Keratinocyte (primary cell): ENCODE data around the gene RMC1. TPM values are rescaled to one million over a fixed set of nuclear protein-coding genes. Genes with fewer than 3 reads are reported as not detected.

Source experiments
- DNase-seq: peaks from one replicate; pipeline ENCODE4 v3.0.0-alpha.2; 2011; ENCODE audit warnings: low read depth, missing footprints, low spot score
- FAIRE-seq: peaks from 2 replicates; lab custom pipeline; 2011; peaks lifted over from hg19 to GRCh38; lab: Jason Lieb, UNC
- H2AFZ ChIP-seq: 2 replicates; pipeline ENCODE4 v1.6.0; 2012; ENCODE audit warnings: low read length, control low read depth, inconsistent platforms; ENCODE audit not compliant: control insufficient read depth
- H3K27ac ChIP-seq: 2 replicates; pipeline ENCODE4 v1.5.1; 2011; ENCODE audit warnings: low read length; ENCODE audit not compliant: control insufficient read depth, insufficient read depth
- H3K27me3 ChIP-seq: 3 replicates; pipeline ENCODE4 v1.6.0; 2011; ENCODE audit warnings: low read length; ENCODE audit not compliant: control insufficient read depth, insufficient read depth; ENCODE audit errors: extremely low read depth
- H3K36me3 ChIP-seq, 2 experiments: 2 replicates in 1 of 2; 3 replicates in 1 of 2; pipeline ENCODE4 v1.5.1; 2011; ENCODE audit warnings: low read length in 2 of 2, mild to moderate bottlenecking in 1 of 2; ENCODE audit not compliant: control insufficient read depth in 2 of 2, insufficient read depth in 2 of 2; ENCODE audit errors: extremely low read depth in 1 of 2
- H3K4me1 ChIP-seq: 3 replicates; pipeline ENCODE4 v1.5.1; 2011; ENCODE audit warnings: low read length; ENCODE audit not compliant: control insufficient read depth, insufficient read depth; ENCODE audit errors: extremely low read depth
- H3K4me2 ChIP-seq: 3 replicates; pipeline ENCODE4 v1.6.0; 2011; ENCODE audit warnings: low read depth, low read length; ENCODE audit not compliant: control insufficient read depth, insufficient read depth; ENCODE audit errors: extremely low read depth
- H3K4me3 ChIP-seq, 3 experiments: fragments of 200-600 bp in 1 of 3; sonication (generic) in 1 of 3; 2 replicates in 2 of 3; 3 replicates in 1 of 3; pipeline ENCODE4 v1.5.1; 2011 to 2016; ENCODE audit warnings: low read length in 3 of 3, mild to moderate bottlenecking in 3 of 3, control low read depth in 2 of 3, inconsistent platforms in 1 of 3, low read depth in 1 of 3, mixed read lengths in 1 of 3, mixed run types in 1 of 3, moderate library complexity in 1 of 3; ENCODE audit not compliant: control insufficient read depth in 2 of 3, insufficient read depth in 2 of 3; ENCODE audit errors: extremely low read depth in 1 of 3
- H3K79me2 ChIP-seq: 2 replicates; pipeline ENCODE4 v1.6.0; 2012; ENCODE audit warnings: low read length; ENCODE audit not compliant: control insufficient read depth, insufficient read depth
- H3K9ac ChIP-seq: 3 replicates; pipeline ENCODE4 v1.6.0; 2011; ENCODE audit warnings: low read length; ENCODE audit not compliant: control insufficient read depth, insufficient read depth; ENCODE audit errors: extremely low read depth
- H3K9me1 ChIP-seq: 3 replicates; pipeline ENCODE4 v1.6.0; 2011; ENCODE audit warnings: low read length; ENCODE audit not compliant: control insufficient read depth, insufficient read depth; ENCODE audit errors: extremely low read depth
- H3K9me3 ChIP-seq: 2 replicates; pipeline ENCODE4 v1.5.1; 2012; ENCODE audit warnings: low read depth, low read length; ENCODE audit not compliant: control insufficient read depth
- H4K20me1 ChIP-seq: 3 replicates; pipeline ENCODE4 v1.6.0; 2011; ENCODE audit warnings: low read length; ENCODE audit not compliant: control insufficient read depth, insufficient read depth; ENCODE audit errors: extremely low read depth
- EZH2 ChIP-seq: IDR thresholded peaks from one replicate; pipeline ENCODE4 v1.6.1; 2012; ENCODE audit warnings: inconsistent platforms, mild to moderate bottlenecking, low read length, moderate library complexity
- dilution Hi-C: fragments of 300-500 bp; cut with MboI; formaldehyde crosslinking; loops from one replicate; pipeline ENCODE4 v1.7.0; 2020; ENCODE audit warnings: low sequenced_read_pairs; ENCODE audit not compliant: extremely low pct_ligation_motif_present
- polyA plus RNA-seq, 5 experiments: library from polyadenylated mRNA; depleted of rRNA in 3 of 5; stranded (reverse) in 3 of 5; stranded (forward) in 1 of 5; unstranded in 1 of 5; fragments of >200 nt; gene quantifications; 1 replicate in 1 of 5; 2 replicates in 3 of 5; 3 replicates in 1 of 5; pipeline versions ENCODE4 v1.2.1 to v1.2.3, GENCODE V29; 2011 to 2012; ENCODE audit warnings: missing spikeins in 2 of 5, low read depth in 1 of 5, low replicate concordance in 1 of 5
- TF ChIP-seq, protein P1 (sequence below), 3 experiments: IDR thresholded peaks in 1 of 3; conservative IDR thresholded peaks in 1 of 3; optimal IDR thresholded peaks in 1 of 3; 2 replicates in 2 of 3; 3 replicates in 1 of 3; pipeline versions ENCODE3 to v1.5.1; 2011; ENCODE audit warnings: low read length in 3 of 3, mild to moderate bottlenecking in 3 of 3, moderate library complexity in 2 of 3, control low read depth in 1 of 3, inconsistent platforms in 1 of 3; ENCODE audit not compliant: insufficient read depth in 2 of 3; ENCODE audit errors: extremely low read depth in 1 of 3

Gene RMC1
- polyA plus RNA-seq, 1 donor (not counting 4 experiments of a cell fraction or from before 2014, with no cell fraction given): 26.4 TPM

DNA sequence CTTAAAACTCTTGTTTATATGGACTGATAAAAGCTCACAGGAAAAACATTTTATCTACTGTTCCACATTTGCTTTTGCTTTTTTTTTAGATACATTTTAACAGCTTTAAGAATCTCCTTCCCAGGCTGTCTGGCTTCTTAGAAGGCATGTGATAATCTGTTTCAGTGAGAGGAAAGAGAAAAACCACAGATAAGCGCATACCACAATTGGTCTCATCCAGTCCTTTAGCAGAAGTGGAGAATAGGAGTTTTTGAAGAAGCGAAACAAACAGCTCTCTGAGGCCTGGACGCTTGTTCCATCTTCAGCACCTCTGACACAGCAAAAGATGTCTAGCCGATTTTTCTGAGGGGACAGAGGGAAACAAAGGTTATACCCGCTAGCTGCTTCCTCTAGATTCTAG is 37.6 kb downstream of the RMC1 start:
- Histone ChIP-seq H3K36me3 (peaks cover 66 to 87% of the 10 kb centered on the region in 2 experiments), H3K27ac (no peak overlapping the region), H2AFZ (no peak overlapping the region), H3K4me3 (no peak overlapping the region), H3K4me1 (no peaks in the 10 kb centered on the region), H3K9me3 (no peaks in the 10 kb centered on the region), H3K9ac (no peak overlapping the region), H3K27me3 (no peaks in the 10 kb centered on the region), H3K9me1 (no peaks in the 10 kb centered on the region), H3K4me2 (no peak overlapping the region), H4K20me1 (no peaks in the 10 kb centered on the region), H3K79me2 (no peaks in the 10 kb centered on the region)
- FAIRE-seq (no peak), DNase-seq (no peak)
- TF ChIP-seq EZH2: no peak
- TF ChIP-seq, protein P1, sequence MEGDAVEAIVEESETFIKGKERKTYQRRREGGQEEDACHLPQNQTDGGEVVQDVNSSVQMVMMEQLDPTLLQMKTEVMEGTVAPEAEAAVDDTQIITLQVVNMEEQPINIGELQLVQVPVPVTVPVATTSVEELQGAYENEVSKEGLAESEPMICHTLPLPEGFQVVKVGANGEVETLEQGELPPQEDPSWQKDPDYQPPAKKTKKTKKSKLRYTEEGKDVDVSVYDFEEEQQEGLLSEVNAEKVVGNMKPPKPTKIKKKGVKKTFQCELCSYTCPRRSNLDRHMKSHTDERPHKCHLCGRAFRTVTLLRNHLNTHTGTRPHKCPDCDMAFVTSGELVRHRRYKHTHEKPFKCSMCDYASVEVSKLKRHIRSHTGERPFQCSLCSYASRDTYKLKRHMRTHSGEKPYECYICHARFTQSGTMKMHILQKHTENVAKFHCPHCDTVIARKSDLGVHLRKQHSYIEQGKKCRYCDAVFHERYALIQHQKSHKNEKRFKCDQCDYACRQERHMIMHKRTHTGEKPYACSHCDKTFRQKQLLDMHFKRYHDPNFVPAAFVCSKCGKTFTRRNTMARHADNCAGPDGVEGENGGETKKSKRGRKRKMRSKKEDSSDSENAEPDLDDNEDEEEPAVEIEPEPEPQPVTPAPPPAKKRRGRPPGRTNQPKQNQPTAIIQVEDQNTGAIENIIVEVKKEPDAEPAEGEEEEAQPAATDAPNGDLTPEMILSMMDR (optimal IDR thresholded peaks at IDR 0.05 in 1 of 3, IDR thresholded peaks at IDR 0.05 in 1 of 3, conservative IDR thresholded peaks at IDR 0.05 in 1 of 3; ENCODE audit: extremely low read depth in 1 of 3, insufficient read depth in 2 of 3, low read length in 3 of 3): no peak
- dilution Hi-C loops: no loop called here

DNA sequence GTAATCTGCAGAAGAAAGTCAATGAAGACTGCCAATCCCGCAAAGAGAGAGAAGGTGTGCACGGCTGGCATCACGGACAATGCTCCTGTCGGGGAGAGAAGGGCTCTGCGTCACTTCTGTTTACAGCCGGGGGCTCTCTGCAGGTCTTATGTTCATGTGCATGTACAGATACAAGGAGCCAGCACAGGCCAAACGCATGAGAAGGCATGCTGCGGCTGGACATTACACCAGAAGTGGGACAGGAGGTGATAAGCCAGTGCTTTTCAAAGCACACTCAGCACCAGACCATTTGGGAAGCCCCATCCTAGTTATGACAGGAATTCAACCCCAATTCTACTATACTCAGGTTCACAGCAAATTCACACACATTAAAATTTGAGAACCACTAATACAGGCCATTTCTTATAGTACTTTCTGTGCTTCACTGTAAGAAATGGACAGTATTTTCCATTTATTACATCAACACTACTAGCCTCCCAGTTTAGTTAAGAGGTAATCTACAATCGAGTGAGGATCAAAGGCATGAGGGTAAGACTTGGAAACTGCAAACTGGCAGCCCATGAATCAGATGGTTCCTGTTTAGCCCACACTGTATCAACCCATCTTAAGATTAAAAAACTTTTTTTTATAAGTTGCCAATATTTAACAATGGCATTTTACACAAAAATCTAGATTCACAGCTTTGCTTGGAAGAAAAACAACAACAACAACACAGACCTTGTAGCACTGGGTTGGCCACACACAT is 38.2 kb downstream of the RMC1 start:
- H3K9ac ChIP-seq: no peak overlapping the region
- no peaks in the 10 kb centered on the region for H3K9me3 ChIP-seq
- no peak overlapping the region for H3K4me2 ChIP-seq
- no peak overlapping the region for H2AFZ ChIP-seq
- TF ChIP-seq EZH2: no peak
- TF ChIP-seq, protein P1 (optimal IDR thresholded peaks at IDR 0.05 in 1 of 3, IDR thresholded peaks at IDR 0.05 in 1 of 3, conservative IDR thresholded peaks at IDR 0.05 in 1 of 3; ENCODE audit: extremely low read depth in 1 of 3, insufficient read depth in 2 of 3, low read length in 3 of 3): no peak
- peaks cover 3% of the 10 kb centered on the region for H3K4me1 ChIP-seq
- no peaks in the 10 kb centered on the region for H3K79me2 ChIP-seq
- H3K27me3 ChIP-seq: no peaks in the 10 kb centered on the region
- H3K27ac ChIP-seq: no peak overlapping the region
- H3K4me3 ChIP-seq: no peak overlapping the region
- FAIRE-seq (no peak), DNase-seq (no peak)
- dilution Hi-C loops: no loop called here
- H4K20me1 ChIP-seq: no peaks in the 10 kb centered on the region
- H3K9me1 ChIP-seq: no peaks in the 10 kb centered on the region
- peaks cover 63 to 82% of the 10 kb centered on the region in 2 experiments for H3K36me3 ChIP-seq
